ENCODE results near the gene TULP4.

The TULP4 gene

GRCh38 chr6:158497620-158498019 lies 185.4 kb downstream of the TULP4 start:
- no peaks in the 10 kb centered on the region for H3K27me3 ChIP-seq (ENCODE audit: insufficient read depth, insufficient read length)
- no peaks in the 10 kb centered on the region for H3K4me1 ChIP-seq (ENCODE audit: insufficient read depth, insufficient read length)
- peaks cover 40% of the 10 kb centered on the region for H3K36me3 ChIP-seq (ENCODE audit: insufficient read depth, insufficient read length, low read length)
- no peak overlapping the region for H3K9ac ChIP-seq (ENCODE audit: insufficient read length, low read depth)
- TF ChIP-seq SUZ12 (IDR thresholded peaks at IDR 0.05; ENCODE audit: extremely low read depth, insufficient read depth, insufficient read length) (no peak), ZNF274 (IDR thresholded peaks at IDR 0.05; ENCODE audit: low read depth, low read length) (no peak), YY1 (IDR thresholded peaks at IDR 0.05; ENCODE audit: insufficient read depth, insufficient read length) (no peak)
- H3K9me3 ChIP-seq (ENCODE audit: insufficient read depth, low read length), result no peaks in the 10 kb centered on the region
- DNase-seq (ENCODE audit: low read depth, low spot score), result no peak
- no peak overlapping the region for H3K4me3 ChIP-seq (ENCODE audit: insufficient read length, low read depth)

GRCh38 chr6:158498362-158498761 lies 186.1 kb downstream of the TULP4 start:
- no peak overlapping the region for H3K9ac ChIP-seq (ENCODE audit: insufficient read length, low read depth)
- H3K27me3 ChIP-seq (ENCODE audit: insufficient read depth, insufficient read length), result no peaks in the 10 kb centered on the region
- no peak for TF ChIP-seq YY1 (IDR thresholded peaks at IDR 0.05; ENCODE audit: insufficient read depth, insufficient read length)
- no peak for TF ChIP-seq ZNF274 (IDR thresholded peaks at IDR 0.05; ENCODE audit: low read depth, low read length)
- no peak for TF ChIP-seq SUZ12 (IDR thresholded peaks at IDR 0.05; ENCODE audit: extremely low read depth, insufficient read depth, insufficient read length)
- H3K9me3 ChIP-seq (ENCODE audit: insufficient read depth, low read length), result no peaks in the 10 kb centered on the region
- no peak for DNase-seq (ENCODE audit: low read depth, low spot score)
- no peaks in the 10 kb centered on the region for H3K4me1 ChIP-seq (ENCODE audit: insufficient read depth, insufficient read length)
- no peak overlapping the region for H3K4me3 ChIP-seq (ENCODE audit: insufficient read length, low read depth)
- H3K36me3 ChIP-seq (ENCODE audit: insufficient read depth, insufficient read length, low read length), result peaks cover 45% of the 10 kb centered on the region

- peaks cover 37% of the 10 kb centered on the region for H3K36me3 ChIP-seq (ENCODE audit: insufficient read depth, insufficient read length, low read length)
- H3K4me3 ChIP-seq (ENCODE audit: insufficient read length, low read depth), result no peak overlapping the region
- DNase-seq (ENCODE audit: low read depth, low spot score), result no peak
- no peaks in the 10 kb centered on the region for H3K4me1 ChIP-seq (ENCODE audit: insufficient read depth, insufficient read length)
- no peaks in the 10 kb centered on the region for H3K9me3 ChIP-seq (ENCODE audit: insufficient read depth, low read length)
- H3K9ac ChIP-seq (ENCODE audit: insufficient read length, low read depth), result no peak overlapping the region
- H3K27me3 ChIP-seq (ENCODE audit: insufficient read depth, insufficient read length), result no peaks in the 10 kb centered on the region
- no peak for TF ChIP-seq ZNF274 (IDR thresholded peaks at IDR 0.05; ENCODE audit: low read depth, low read length)
- no peak for TF ChIP-seq SUZ12 (IDR thresholded peaks at IDR 0.05; ENCODE audit: extremely low read depth, insufficient read depth, insufficient read length)
- TF ChIP-seq YY1 (IDR thresholded peaks at IDR 0.05; ENCODE audit: insufficient read depth, insufficient read length), result no peak
Measured at GRCh38 chr6:158499601-158500000, 187.3 kb downstream of the TULP4 start.

- H3K36me3 ChIP-seq (ENCODE audit: insufficient read depth, insufficient read length, low read length), result peaks cover 37% of the 10 kb centered on the region
- no peaks in the 10 kb centered on the region for H3K9me3 ChIP-seq (ENCODE audit: insufficient read depth, low read length)
- no peak for TF ChIP-seq SUZ12 (IDR thresholded peaks at IDR 0.05; ENCODE audit: extremely low read depth, insufficient read depth, insufficient read length)
- no peak for TF ChIP-seq ZNF274 (IDR thresholded peaks at IDR 0.05; ENCODE audit: low read depth, low read length)
- no peak for TF ChIP-seq YY1 (IDR thresholded peaks at IDR 0.05; ENCODE audit: insufficient read depth, insufficient read length)
- no peak overlapping the region for H3K9ac ChIP-seq (ENCODE audit: insufficient read length, low read depth)
- H3K27me3 ChIP-seq (ENCODE audit: insufficient read depth, insufficient read length), result no peaks in the 10 kb centered on the region
- DNase-seq (ENCODE audit: low read depth, low spot score), result peak; percentile 6
- no peaks in the 10 kb centered on the region for H3K4me1 ChIP-seq (ENCODE audit: insufficient read depth, insufficient read length)
- H3K4me3 ChIP-seq (ENCODE audit: insufficient read length, low read depth), result no peak overlapping the region
Measured at GRCh38 chr6:158500016-158500735, 187.9 kb downstream of the TULP4 start.

- Histone ChIP-seq H3K4me1 (ENCODE audit: insufficient read depth, insufficient read length) (no peaks in the 10 kb centered on the region), H3K9ac (ENCODE audit: insufficient read length, low read depth) (no peak overlapping the region), H3K36me3 (ENCODE audit: insufficient read depth, insufficient read length, low read length) (peaks cover 33% of the 10 kb centered on the region), H3K27me3 (ENCODE audit: insufficient read depth, insufficient read length) (no peaks in the 10 kb centered on the region), H3K9me3 (ENCODE audit: insufficient read depth, low read length) (no peaks in the 10 kb centered on the region), H3K4me3 (ENCODE audit: insufficient read length, low read depth) (no peak overlapping the region)
- TF ChIP-seq ZNF274 (IDR thresholded peaks at IDR 0.05; ENCODE audit: low read depth, low read length), result no peak
- TF ChIP-seq YY1 (IDR thresholded peaks at IDR 0.05; ENCODE audit: insufficient read depth, insufficient read length), result no peak
- no peak for TF ChIP-seq SUZ12 (IDR thresholded peaks at IDR 0.05; ENCODE audit: extremely low read depth, insufficient read depth, insufficient read length)
- DNase-seq (ENCODE audit: low read depth, low spot score), result no peak
Measured at GRCh38 chr6:158501360-158502262, 189.3 kb downstream of the TULP4 start.

- no peak for DNase-seq (ENCODE audit: low read depth, low spot score)
- no peaks in the 10 kb centered on the region for H3K4me1 ChIP-seq (ENCODE audit: insufficient read depth, insufficient read length)
- H3K9ac ChIP-seq (ENCODE audit: insufficient read length, low read depth), result no peak overlapping the region
- peaks cover 41% of the 10 kb centered on the region for H3K36me3 ChIP-seq (ENCODE audit: insufficient read depth, insufficient read length, low read length)
- TF ChIP-seq YY1 (IDR thresholded peaks at IDR 0.05; ENCODE audit: insufficient read depth, insufficient read length) (no peak), ZNF274 (IDR thresholded peaks at IDR 0.05; ENCODE audit: low read depth, low read length) (no peak), SUZ12 (IDR thresholded peaks at IDR 0.05; ENCODE audit: extremely low read depth, insufficient read depth, insufficient read length) (no peak)
- no peaks in the 10 kb centered on the region for H3K27me3 ChIP-seq (ENCODE audit: insufficient read depth, insufficient read length)
- H3K9me3 ChIP-seq (ENCODE audit: insufficient read depth, low read length), result no peaks in the 10 kb centered on the region
- H3K4me3 ChIP-seq (ENCODE audit: insufficient read length, low read depth), result no peak overlapping the region
Measured at GRCh38 chr6:158502263-158502950, 190.1 kb downstream of the TULP4 start.

Measured in NT2/D1 (cell line).